ENCODE data around the gene TRIM17.

DNA sequence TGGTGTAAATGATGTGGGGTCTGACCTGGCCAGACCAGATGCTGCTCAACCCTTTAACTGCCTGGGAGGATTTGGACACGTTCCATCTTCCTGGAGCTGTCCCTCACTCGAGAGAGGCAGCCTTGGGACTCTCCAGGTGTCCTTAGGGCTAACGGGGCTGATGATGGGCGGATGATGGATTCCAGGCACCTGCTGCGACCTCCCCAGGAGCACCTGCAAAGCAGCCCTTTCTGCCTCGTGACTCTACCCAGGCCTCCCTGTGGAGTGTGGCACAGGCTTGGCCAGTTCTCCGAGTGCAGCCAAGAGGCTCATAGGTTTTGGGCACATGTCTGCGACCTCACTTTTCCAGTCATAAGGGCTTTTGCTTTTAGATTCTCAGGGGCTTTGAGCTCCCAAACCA, 12.3 kb upstream of the TRIM17 start:
- TF ChIP-seq CEBPB (tag; IDR thresholded peaks at IDR 0.05) (no peak), KAT8 (IDR thresholded peaks at IDR 0.05; ENCODE audit: low read depth) (no peak), EZH2 (IDR thresholded peaks at IDR 0.05; ENCODE audit: borderline replicate concordance, low read depth, low read length) (no peak), SMAD4 (CRISPR knock-in tag; conservative IDR thresholded peaks at IDR 0.05) (no peak), NR2F6 (CRISPR knock-in tag; IDR thresholded peaks at IDR 0.05) (no peak), CTBP1 (IDR thresholded peaks at IDR 0.05; ENCODE audit: borderline replicate concordance) (no peak), ZEB2 (IDR thresholded peaks at IDR 0.05) (no peak), FOXK2 (conservative IDR thresholded peaks at IDR 0.05 in 1 of 2, IDR thresholded peaks at IDR 0.05 in 1 of 2; ENCODE audit: low read depth in 2 of 2) (no peak)
- TF ChIP-seq, protein P1, sequence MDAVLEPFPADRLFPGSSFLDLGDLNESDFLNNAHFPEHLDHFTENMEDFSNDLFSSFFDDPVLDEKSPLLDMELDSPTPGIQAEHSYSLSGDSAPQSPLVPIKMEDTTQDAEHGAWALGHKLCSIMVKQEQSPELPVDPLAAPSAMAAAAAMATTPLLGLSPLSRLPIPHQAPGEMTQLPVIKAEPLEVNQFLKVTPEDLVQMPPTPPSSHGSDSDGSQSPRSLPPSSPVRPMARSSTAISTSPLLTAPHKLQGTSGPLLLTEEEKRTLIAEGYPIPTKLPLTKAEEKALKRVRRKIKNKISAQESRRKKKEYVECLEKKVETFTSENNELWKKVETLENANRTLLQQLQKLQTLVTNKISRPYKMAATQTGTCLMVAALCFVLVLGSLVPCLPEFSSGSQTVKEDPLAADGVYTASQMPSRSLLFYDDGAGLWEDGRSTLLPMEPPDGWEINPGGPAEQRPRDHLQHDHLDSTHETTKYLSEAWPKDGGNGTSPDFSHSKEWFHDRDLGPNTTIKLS (IDR thresholded peaks at IDR 0.05; ENCODE audit: borderline replicate concordance, low read depth) = no peak
- TF ChIP-seq, protein P2, sequence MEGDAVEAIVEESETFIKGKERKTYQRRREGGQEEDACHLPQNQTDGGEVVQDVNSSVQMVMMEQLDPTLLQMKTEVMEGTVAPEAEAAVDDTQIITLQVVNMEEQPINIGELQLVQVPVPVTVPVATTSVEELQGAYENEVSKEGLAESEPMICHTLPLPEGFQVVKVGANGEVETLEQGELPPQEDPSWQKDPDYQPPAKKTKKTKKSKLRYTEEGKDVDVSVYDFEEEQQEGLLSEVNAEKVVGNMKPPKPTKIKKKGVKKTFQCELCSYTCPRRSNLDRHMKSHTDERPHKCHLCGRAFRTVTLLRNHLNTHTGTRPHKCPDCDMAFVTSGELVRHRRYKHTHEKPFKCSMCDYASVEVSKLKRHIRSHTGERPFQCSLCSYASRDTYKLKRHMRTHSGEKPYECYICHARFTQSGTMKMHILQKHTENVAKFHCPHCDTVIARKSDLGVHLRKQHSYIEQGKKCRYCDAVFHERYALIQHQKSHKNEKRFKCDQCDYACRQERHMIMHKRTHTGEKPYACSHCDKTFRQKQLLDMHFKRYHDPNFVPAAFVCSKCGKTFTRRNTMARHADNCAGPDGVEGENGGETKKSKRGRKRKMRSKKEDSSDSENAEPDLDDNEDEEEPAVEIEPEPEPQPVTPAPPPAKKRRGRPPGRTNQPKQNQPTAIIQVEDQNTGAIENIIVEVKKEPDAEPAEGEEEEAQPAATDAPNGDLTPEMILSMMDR (IDR thresholded peaks at IDR 0.05 in 2 of 3, conservative IDR thresholded peaks at IDR 0.05 in 1 of 3; ENCODE audit: insufficient read depth in 2 of 3, low read depth in 1 of 3, low read length in 3 of 3) = no peak

Measured in K562 (cell line).